Measurements from ENCODE around the gene NRG3. TPM values are rescaled to one million over a fixed set of nuclear protein-coding genes. Genes with fewer than 3 reads are reported as not detected.

NRG3 gene
- total and polyA plus RNA-seq, 11 donors = 0.11 to 0.41 (median 0.27) TPM; not detected in 7

DNA sequence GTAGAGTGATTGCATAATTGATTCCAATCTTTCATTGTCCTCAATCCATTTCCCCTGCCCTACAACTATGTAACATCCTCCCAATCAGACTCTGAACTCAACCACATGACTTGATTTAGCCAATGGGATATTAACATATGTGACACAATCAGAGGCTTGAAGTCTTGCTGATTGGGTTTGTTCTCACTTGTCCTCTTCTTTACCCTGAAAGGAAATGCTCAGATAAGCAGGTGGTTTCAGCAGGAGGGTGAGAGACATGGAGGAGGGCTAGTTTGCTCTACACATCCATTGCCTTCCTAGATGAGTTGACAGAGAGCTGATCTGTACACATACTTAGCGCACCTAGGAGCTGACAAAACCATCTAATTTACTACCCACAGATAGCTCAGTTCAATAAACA, 669.4 kb downstream of the NRG3 start:
- no peaks in the 10 kb centered on the region for H3K4me1 ChIP-seq
- no peaks in the 10 kb centered on the region for H3K9me3 ChIP-seq
- TF ChIP-seq POLR2A (IDR thresholded peaks at IDR 0.05) = no peak
- TF ChIP-seq, protein P1, sequence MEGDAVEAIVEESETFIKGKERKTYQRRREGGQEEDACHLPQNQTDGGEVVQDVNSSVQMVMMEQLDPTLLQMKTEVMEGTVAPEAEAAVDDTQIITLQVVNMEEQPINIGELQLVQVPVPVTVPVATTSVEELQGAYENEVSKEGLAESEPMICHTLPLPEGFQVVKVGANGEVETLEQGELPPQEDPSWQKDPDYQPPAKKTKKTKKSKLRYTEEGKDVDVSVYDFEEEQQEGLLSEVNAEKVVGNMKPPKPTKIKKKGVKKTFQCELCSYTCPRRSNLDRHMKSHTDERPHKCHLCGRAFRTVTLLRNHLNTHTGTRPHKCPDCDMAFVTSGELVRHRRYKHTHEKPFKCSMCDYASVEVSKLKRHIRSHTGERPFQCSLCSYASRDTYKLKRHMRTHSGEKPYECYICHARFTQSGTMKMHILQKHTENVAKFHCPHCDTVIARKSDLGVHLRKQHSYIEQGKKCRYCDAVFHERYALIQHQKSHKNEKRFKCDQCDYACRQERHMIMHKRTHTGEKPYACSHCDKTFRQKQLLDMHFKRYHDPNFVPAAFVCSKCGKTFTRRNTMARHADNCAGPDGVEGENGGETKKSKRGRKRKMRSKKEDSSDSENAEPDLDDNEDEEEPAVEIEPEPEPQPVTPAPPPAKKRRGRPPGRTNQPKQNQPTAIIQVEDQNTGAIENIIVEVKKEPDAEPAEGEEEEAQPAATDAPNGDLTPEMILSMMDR (IDR thresholded peaks at IDR 0.05) = no peak
- no peak for DNase-seq
- H3K27ac ChIP-seq = no peak overlapping the region
- intact Hi-C loops (cut with DNase I) = no loop called here
- no peak for ATAC-seq
- no peaks in the 10 kb centered on the region for H3K27me3 ChIP-seq
- WGBS, 4 donors = 82 to 94% (median 91%) methylated on average over 1 of the region's 1 CpG
- no peak overlapping the region for H3K4me3 ChIP-seq
- no peaks in the 10 kb centered on the region for H3K36me3 ChIP-seq

DNA sequence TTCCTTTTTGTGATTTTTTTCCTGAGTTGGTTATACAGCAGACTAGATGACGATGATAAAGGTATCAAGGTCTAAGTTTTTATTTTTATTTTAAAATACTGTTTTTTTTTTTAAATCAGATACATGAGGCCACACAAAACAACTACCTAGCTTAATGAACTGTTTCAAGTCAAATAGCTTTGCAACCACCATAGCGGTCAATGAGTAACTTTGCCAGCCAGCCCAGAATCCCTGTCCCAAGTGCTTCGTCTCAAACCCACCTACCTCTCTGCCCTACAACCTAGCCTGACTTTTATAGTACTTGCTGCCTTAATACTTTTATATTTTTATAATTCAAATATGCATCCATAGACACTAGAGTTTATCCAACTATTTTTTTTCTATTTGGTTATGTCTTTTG, 676.5 kb downstream of the NRG3 start:
- TF ChIP-seq, protein P1 (IDR thresholded peaks at IDR 0.05) = no peak
- WGBS, 4 donors = 86 to 90% (median 87%) methylated on average over 3 of the region's 3 CpGs
- intact Hi-C loops (cut with DNase I) = no loop called here
- ATAC-seq (no peak), DNase-seq (no peak)
- H3K27me3 ChIP-seq = no peaks in the 10 kb centered on the region
- H3K9me3 ChIP-seq = no peaks in the 10 kb centered on the region
- H3K36me3 ChIP-seq = no peaks in the 10 kb centered on the region
- no peak overlapping the region for H3K27ac ChIP-seq
- no peak overlapping the region for H3K4me3 ChIP-seq
- no peaks in the 10 kb centered on the region for H3K4me1 ChIP-seq

DNA sequence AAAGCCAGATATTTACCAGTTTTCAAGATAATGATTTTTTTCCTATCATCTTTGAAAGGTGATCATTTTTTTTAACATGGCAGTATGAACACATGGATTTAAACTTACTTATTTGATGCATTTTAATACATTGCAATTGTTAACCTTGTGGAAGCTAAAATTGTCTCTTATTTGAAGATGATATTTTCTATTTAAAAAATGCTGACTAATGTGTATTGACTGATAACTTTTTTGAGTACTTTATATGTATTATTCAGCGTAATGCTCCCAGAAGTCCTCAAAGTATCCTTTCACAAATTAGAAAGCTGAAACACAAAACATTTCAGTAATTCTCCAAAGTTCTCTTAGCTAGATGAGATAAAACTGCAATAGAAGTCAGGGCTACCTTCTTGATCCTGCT, 677.3 kb downstream of the NRG3 start:
- intact Hi-C loops (cut with DNase I) = no loop called here
- 82 to 96% (median 94%) methylated on average over 1 of the region's 1 CpG for WGBS, 4 donors
- ATAC-seq (no peak), DNase-seq (no peak)
- no peaks in the 10 kb centered on the region for H3K9me3 ChIP-seq
- H3K27me3 ChIP-seq = no peaks in the 10 kb centered on the region
- H3K4me3 ChIP-seq = no peak overlapping the region
- TF ChIP-seq POLR2A (IDR thresholded peaks at IDR 0.05) = no peak
- TF ChIP-seq, protein P1 (IDR thresholded peaks at IDR 0.05) = no peak
- no peak overlapping the region for H3K27ac ChIP-seq
- no peaks in the 10 kb centered on the region for H3K36me3 ChIP-seq
- H3K4me1 ChIP-seq = no peaks in the 10 kb centered on the region

DNA sequence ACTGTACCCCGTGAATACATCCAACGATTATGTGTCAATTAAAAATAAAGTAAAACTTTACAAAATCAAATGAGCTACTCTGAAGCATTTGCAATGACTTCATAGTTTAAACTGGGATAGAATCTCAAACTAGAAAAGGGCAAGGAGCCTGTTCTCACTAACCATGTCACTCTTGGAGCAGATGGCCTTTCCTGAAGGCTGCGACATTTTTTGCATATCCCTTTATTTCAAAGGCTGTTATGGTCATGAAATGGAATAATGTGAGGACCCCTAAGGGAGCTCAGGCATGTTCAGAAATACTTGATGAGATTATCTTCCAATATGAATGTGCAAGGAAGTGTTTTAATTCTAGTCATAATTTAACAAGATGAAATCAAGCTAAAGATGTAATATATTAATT, 679.4 kb downstream of the NRG3 start:
- intact Hi-C loops (cut with DNase I) = no loop called here
- no peak for TF ChIP-seq POLR2A (IDR thresholded peaks at IDR 0.05)
- TF ChIP-seq, protein P1 (IDR thresholded peaks at IDR 0.05) = no peak

More for the DNA sequence above, 679.4 kb downstream of the NRG3 start:
- no peaks in the 10 kb centered on the region for H3K36me3 ChIP-seq
- no peak overlapping the region for H3K4me3 ChIP-seq
- no peaks in the 10 kb centered on the region for H3K9me3 ChIP-seq
- no peaks in the 10 kb centered on the region for H3K4me1 ChIP-seq
- ATAC-seq = no peak
- DNase-seq = no peak
- no peaks in the 10 kb centered on the region for H3K27me3 ChIP-seq
- WGBS, 4 donors = 90 to 93% (median 91%) methylated on average over 3 of the region's 3 CpGs
- H3K27ac ChIP-seq = no peak overlapping the region
